Activated naive CD8-positive, alpha-beta T cell treated with anti-CD3 and anti-CD28 coated beads, Interleukin-2, amount 10 ng/mL, durations not matched to agents 7 days and 5 days (primary cell): Measurements from ENCODE around the gene MLKL. TPM values are rescaled to one million over a fixed set of nuclear protein-coding genes. Genes with fewer than 3 reads are reported as not detected.
"Not testable (repeated sequence)": the region's sequence is repeated elsewhere in the genome, so short reads cannot be mapped to it uniquely, and the experiment has no call there.

Source experiments
- ATAC-seq: fragments of 150-1000 bp; cut with Tn5 transposase; one replicate; pipeline ENCODE4 v1.10.0; 2021; ENCODE audit warnings: low read depth, moderate library complexity
- POLR2A ChIA-PET: fragments of 350-600 bp; sonication (Branson Sonifier 250); formaldehyde crosslinking; loops from one replicate; lab custom pipeline; 2021; ENCODE audit warnings: antibody characterized with exemption; lab: Charles Lee
- DNase-seq: peaks from one replicate; pipeline ENCODE4 v3.0.0; 2021
- H3K27ac Mint-ChIP-seq: one replicate; pipeline ENCODE4 v1.8.0; 2022; ENCODE audit warnings: mild to moderate bottlenecking, mixed read lengths
- H3K27me3 Mint-ChIP-seq: one replicate; pipeline ENCODE4 v1.8.0; 2022; ENCODE audit warnings: mild to moderate bottlenecking, moderate library complexity, mixed read lengths
- H3K36me3 Mint-ChIP-seq: one replicate; pipeline ENCODE4 v1.8.0; 2021; ENCODE audit warnings: mild to moderate bottlenecking, mixed read lengths
- H3K4me1 Mint-ChIP-seq: one replicate; pipeline ENCODE4 v1.8.0; 2021; ENCODE audit warnings: mixed read lengths
- H3K4me3 Mint-ChIP-seq: one replicate; pipeline ENCODE4 v1.8.0; 2022; ENCODE audit warnings: mild to moderate bottlenecking, moderate library complexity, mixed read lengths
- H3K9me3 Mint-ChIP-seq: one replicate; pipeline ENCODE4 v1.8.0; 2021; ENCODE audit warnings: mixed read lengths
- total RNA-seq, 2 experiments: library from RNA; stranded (reverse); gene quantifications; one replicate each; pipeline ENCODE4 v1.2.3, GENCODE V29; 2021

Gene MLKL
- total RNA-seq, 2 experiments from 2014 or later, result 25.6 to 28.7 TPM

DNA sequence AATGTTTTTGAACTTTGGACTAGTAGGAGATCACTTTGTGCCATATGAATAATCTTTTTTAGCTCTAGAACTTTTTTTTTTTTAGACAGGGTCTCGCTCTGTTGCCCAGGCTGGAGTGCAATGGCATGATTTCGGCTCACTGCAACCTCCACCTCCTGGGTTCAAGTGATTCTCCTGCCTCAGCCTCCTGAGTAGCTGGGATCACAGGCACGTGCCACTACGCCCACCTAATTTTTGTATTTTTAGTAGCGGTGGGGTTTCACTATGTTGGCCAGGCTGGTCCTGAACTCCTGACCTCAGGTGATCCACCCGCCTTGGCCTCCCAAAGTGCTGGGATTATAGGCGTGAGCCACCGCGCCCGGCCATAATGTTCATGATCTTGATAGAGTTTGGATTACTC lies 31.8 kb downstream of the MLKL start:
- Mint-ChIP-seq H3K4me1 (peaks cover 25% of the 10 kb centered on the region), H3K36me3 (peaks cover 35% of the 10 kb centered on the region)
- ATAC-seq, H3K9me3 Mint-ChIP-seq, H3K27me3 Mint-ChIP-seq, H3K27ac Mint-ChIP-seq, DNase-seq, H3K4me3 Mint-ChIP-seq: not testable (repeated sequence)
- POLR2A ChIA-PET, result interaction anchor here (2.9 kb wide), 1 partner anchor 31 kb away, joined by 64 read pairs; the partner anchor contains the start of gene MLKL

DNA sequence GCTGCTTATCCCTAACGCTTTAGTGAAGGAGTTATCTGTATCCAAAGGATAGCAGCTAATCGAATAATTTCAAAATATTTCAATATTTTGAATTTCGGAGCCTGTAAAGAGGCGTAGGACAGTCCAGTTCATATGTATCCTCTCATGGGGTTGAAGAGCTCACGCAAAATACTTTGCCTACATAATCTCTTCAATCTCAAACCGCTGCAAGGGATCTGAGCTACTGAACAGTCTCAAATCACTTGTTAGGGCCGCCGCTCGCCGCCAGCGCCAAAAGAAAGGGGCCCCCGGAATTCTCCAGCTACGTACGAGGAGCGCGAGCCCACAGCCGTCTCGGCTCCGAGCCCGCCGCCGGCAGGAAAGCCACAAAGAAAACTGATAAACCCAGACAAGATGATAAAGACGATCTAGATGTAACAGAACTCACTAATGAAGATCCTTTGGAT lies 33.4 kb downstream of the MLKL start:
- Mint-ChIP-seq H3K9me3 (peaks cover 3% of the 10 kb centered on the region), H3K27ac (peak overlapping the region; percentile 97), H3K4me1 (peaks cover 38% of the 10 kb centered on the region), H3K4me3 (peak overlapping the region; percentile 92), H3K36me3 (peaks cover 38% of the 10 kb centered on the region), H3K27me3 (no peaks in the 10 kb centered on the region)
- POLR2A ChIA-PET, result interaction anchor here (0.5 to 3.9 kb wide), 24 partner anchors 9 to 980 kb away, joined by 3 to 64 read pairs (median 6); partner anchors contain the start of genes GLG1, KARS1, MLKL and TMEM231
- DNase-seq (peak; percentile 64), ATAC-seq (no peak)

DNA sequence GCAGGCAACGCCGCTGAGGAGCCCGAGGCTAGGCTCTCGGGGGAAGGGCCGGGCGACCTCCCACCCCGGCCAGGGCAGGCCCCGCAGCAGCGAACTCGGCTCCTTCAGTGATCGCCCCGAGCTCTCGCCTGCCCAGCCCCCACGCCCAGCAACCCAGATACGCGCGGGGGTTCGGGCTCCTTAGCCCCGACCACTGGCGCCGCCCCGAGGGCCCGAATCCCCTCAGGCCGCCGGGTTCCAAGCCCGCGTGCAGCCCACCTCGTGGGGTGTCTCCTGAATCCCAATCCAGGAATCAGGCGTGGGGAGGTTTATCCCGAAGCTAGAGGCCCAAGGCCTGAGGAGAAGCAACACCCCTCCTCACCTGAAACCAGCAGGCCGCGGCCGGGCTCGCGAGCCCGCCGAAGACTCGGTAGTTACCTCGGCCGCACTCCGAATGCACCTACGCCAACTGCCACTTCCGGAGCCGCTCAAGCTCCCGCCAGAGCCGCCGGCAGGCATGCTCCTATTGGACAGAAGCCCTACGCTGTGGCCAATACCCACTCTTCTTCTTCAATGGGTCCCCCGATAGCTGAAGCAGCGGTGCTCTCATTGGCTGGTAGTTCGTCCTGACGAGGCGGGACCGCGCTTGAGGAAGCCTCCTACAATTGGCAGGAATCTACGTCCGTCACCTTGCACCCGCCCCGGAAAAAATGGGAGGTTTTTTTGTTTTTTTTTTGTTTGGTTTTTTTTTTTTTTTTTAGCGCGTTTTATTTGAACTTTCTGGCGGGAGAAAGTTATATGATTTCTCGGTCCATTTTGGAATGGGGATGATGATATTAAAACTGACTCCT lies 34.0 kb downstream of the MLKL start, which contains the start of gene RFWD3:
Gene RFWD3, minus strand, starts transcription at position 453 of the 830 bp plus-strand sequence. CDS start 5,428 bp downstream, outside the sequence.
- H3K27me3 Mint-ChIP-seq, result no peaks in the 10 kb centered on the region
- DNase-seq, result peak; percentile 88
- ATAC-seq, result peak; percentile 100
- H3K27ac Mint-ChIP-seq, result peak within 1 kb of the TSS; percentile 97
- peaks cover 32% of the 10 kb centered on the region for H3K36me3 Mint-ChIP-seq
- POLR2A ChIA-PET, result interaction anchor here (0.5 to 3.9 kb wide), 26 partner anchors 8 to 980 kb away, joined by 3 to 64 read pairs (median 5); partner anchors contain the start of genes GLG1, KARS1, MLKL and TMEM231
- peak within 1 kb of the TSS; percentile 92 for H3K4me3 Mint-ChIP-seq
- H3K9me3 Mint-ChIP-seq, result peaks cover 3% of the 10 kb centered on the region
- peaks cover 41% of the 10 kb centered on the region for H3K4me1 Mint-ChIP-seq

DNA sequence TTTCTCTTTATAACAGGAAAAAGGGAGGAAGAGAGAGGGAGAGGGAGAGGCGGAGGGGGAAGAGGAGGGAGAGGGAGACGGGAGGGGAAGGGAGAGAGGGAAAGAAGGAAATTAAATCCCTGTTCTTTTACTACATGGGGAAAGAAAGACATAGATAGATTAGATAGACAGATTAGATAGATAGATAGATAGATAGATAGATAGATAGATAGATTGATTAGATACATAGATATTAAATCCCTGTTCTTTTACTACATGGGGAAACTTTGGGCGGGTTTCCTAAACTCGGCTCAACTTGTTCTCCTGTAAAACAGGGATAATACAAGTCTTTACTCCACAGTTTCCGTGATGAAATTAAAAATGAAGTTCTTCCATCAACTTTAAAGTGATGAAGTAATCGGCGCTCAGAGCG lies 34.6 kb downstream of the MLKL start:
- Mint-ChIP-seq H3K27ac (peak overlapping the region; percentile 97), H3K4me1 (peaks cover 45% of the 10 kb centered on the region), H3K27me3 (no peaks in the 10 kb centered on the region), H3K9me3 (peaks cover 3% of the 10 kb centered on the region), H3K36me3 (peaks cover 33% of the 10 kb centered on the region), H3K4me3 (peak overlapping the region; percentile 92)
- DNase-seq (no peak), ATAC-seq (no peak)
- POLR2A ChIA-PET, result interaction anchor here (0.5 to 3.9 kb wide), 12 partner anchors 9 to 369 kb away, joined by 3 to 64 read pairs (median 10); partner anchors contain the start of genes GLG1, MLKL and WDR59

DNA sequence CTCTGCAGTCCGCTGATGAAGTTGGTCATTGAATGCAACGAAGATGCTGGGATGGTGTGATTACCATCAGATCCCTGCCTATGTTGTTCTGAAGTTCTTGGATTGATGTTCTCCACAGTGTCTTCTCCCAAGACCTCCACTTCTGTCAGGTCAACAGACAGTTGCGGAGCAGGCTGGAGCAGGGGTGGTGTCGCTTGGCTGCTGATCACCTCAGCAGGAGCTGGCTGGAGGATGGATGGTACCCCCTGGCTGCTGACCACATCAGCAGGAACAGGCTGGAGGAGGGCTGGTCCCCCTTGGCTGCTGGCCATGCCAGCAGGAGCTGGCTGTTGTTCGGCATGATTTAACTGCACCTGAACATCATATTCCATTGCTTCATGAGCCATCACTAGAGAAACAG lies 39.6 kb downstream of the MLKL start:
- no peaks in the 10 kb centered on the region for H3K27me3 Mint-ChIP-seq
- H3K4me1 Mint-ChIP-seq, result peaks cover 73% of the 10 kb centered on the region
- no peak overlapping the region for H3K27ac Mint-ChIP-seq
- ATAC-seq (no peak), DNase-seq (no peak)
- peaks cover 64% of the 10 kb centered on the region for H3K36me3 Mint-ChIP-seq
- peak overlapping the region; percentile 54 for H3K4me3 Mint-ChIP-seq
- no peaks in the 10 kb centered on the region for H3K9me3 Mint-ChIP-seq
- POLR2A ChIA-PET, result no interaction called here

DNA sequence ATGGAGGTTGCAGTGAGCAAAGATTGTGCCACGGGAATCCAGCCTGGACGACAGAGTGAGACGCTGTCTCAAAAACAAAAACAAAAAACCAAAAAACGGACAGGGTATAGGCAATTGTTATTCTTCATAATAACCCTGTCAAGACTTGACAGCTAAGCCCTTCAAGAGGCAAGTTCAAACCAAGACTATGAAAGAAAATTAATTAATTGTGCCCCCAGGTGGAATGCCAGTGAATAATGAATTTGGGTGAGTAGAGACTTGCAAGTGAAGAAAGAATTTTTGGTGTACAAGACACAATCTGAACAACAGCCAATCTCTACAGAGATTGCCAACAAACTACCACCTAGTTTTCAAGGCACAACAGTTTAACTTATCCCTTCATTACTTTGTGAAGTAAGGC lies 40.3 kb downstream of the MLKL start:
- DNase-seq (no peak), ATAC-seq (no peak)
- H3K36me3 Mint-ChIP-seq, result peaks cover 68% of the 10 kb centered on the region
- peak overlapping the region; percentile 54 for H3K4me3 Mint-ChIP-seq
- H3K27me3 Mint-ChIP-seq, result no peaks in the 10 kb centered on the region
- peaks cover 78% of the 10 kb centered on the region for H3K4me1 Mint-ChIP-seq
- POLR2A ChIA-PET, result no interaction called here
- H3K9me3 Mint-ChIP-seq, result no peaks in the 10 kb centered on the region
- no peak overlapping the region for H3K27ac Mint-ChIP-seq

DNA sequence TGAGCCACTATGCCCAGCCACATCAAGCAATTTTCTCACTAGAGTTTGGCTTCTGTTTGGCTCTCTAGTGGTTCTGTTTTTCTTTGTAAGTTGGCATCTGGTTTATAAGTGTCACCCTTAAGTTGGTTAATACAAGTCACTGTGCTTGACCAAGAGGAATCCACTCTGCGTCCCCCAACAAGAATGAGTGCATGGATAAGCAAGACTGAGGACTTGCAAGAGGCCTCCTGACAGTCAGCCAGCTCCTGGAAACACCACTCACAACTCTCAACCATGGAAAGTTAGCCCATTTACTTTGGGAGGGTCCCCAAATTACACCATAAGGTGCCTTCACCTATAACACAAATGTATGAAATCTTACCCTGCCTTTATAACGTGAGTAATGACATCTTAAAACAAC lies 41.6 kb downstream of the MLKL start:
- peak overlapping the region; percentile 54 for H3K4me3 Mint-ChIP-seq
- POLR2A ChIA-PET, result interaction anchor here (1.2 kb wide), 1 partner anchor 8 kb away, joined by 7 read pairs; the partner anchor contains the start of gene RFWD3
- no peaks in the 10 kb centered on the region for H3K27me3 Mint-ChIP-seq
- no peaks in the 10 kb centered on the region for H3K9me3 Mint-ChIP-seq
- H3K27ac Mint-ChIP-seq, result peak overlapping the region; percentile 42
- ATAC-seq (no peak), DNase-seq (no peak)
- H3K4me1 Mint-ChIP-seq, result peaks cover 73% of the 10 kb centered on the region
- peaks cover 60% of the 10 kb centered on the region for H3K36me3 Mint-ChIP-seq

DNA sequence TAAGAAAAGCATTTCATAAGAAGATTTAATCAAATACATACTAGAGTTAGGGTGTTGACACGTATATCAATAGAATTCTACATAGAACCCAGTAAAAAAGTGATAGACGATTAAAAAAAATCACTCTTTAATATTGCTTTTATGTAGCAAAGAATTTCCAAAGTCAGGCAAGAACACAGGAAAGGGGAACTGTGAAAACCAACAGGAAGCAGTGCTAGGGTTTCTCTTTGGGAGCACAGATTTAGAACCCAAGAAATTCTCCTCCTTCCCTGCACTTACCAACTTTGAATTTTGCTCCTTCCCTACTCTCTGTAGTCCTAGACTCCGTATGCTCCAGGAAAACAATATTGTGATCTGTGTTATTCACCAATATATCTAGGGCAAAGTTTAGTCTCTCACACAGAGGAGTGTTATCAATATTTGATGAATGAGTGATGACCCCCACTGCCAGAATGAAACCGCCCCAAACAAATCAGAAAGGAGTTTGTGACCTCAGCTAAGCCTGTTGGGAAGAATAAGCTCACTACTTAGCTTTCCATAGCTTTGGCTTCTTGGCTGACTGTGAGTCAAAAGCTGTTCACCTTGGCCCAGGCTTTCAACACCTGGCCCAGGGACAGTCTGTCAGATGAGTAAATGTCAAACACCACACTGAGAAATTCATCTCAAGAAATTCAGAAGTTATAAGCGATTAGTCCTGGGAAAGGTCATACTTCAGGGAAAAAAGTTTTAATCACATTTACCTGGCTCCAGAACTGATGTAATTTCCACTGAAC lies 42.6 kb downstream of the MLKL start:
- H3K27ac Mint-ChIP-seq, result no peak overlapping the region
- DNase-seq (no peak), ATAC-seq (no peak)
- peaks cover 52% of the 10 kb centered on the region for H3K36me3 Mint-ChIP-seq
- POLR2A ChIA-PET, result interaction anchor here (0.7 to 2.2 kb wide), 3 partner anchors 9 to 186 kb away, joined by 3 to 12 read pairs (median 7); partner anchors contain the start of gene RFWD3
- peaks cover 67% of the 10 kb centered on the region for H3K4me1 Mint-ChIP-seq
- no peaks in the 10 kb centered on the region for H3K9me3 Mint-ChIP-seq
- H3K4me3 Mint-ChIP-seq, result peak overlapping the region; percentile 54
- H3K27me3 Mint-ChIP-seq, result no peaks in the 10 kb centered on the region

DNA sequence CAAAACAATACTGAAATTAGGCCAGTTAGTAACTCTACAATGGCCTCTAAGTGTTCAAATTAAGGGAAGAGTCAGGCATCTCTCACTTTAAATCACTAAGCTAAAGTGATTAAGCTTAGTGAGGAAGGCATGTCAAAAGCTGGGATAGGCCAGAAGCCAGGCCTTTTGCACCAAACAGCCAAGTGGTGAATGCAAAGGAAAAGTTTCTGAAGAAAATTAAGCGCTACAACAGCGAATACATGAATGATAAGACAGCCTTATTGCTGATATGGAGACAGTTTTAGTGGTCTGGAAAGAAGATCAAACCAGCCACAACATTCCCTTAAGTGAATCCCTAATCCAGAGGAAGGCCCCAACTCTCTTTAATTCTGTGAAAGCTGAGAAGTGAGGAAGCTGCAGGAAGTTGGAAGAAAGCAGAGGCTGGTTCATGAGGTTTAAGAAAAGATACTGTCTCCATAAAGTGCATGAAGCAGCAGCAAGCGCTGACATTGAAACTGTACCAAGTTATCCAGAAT lies 46.1 kb downstream of the MLKL start:
- no peak overlapping the region for H3K27ac Mint-ChIP-seq
- no peak for ATAC-seq
- POLR2A ChIA-PET, result interaction anchor here (1.5 kb wide), 1 partner anchor 9 kb away, joined by 5 read pairs; no protein-coding TSS in a partner anchor
- no peaks in the 10 kb centered on the region for H3K9me3 Mint-ChIP-seq
- H3K36me3 Mint-ChIP-seq, result peaks cover 40% of the 10 kb centered on the region
- peaks cover 45% of the 10 kb centered on the region for H3K4me1 Mint-ChIP-seq
- no peak for DNase-seq
- no peak overlapping the region for H3K4me3 Mint-ChIP-seq
- no peaks in the 10 kb centered on the region for H3K27me3 Mint-ChIP-seq

DNA sequence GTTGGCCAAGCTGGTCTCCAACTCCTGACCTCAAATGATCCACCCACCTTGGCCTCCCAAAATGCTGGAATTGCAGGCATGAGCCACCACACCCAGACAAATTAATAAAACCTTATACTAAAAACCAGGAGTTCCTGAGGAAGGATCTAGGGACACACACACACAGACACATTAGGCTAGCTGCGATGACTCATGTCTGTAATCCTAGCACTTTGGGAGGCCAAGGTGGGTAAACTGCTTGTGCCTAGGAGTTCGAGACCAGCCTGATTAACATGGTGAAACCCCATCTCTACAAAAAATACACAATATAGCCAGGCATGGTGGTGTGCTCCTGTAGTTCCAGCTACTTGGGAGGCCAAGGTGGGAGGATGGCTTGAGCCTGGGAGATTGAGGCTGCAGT lies 47.8 kb downstream of the MLKL start:
- POLR2A ChIA-PET, result interaction anchor here (4.3 kb wide), 1 partner anchor 14 kb away, joined by 19 read pairs; the partner anchor contains the start of gene RFWD3
- H3K4me3 Mint-ChIP-seq, ATAC-seq, DNase-seq, H3K27me3 Mint-ChIP-seq, H3K9me3 Mint-ChIP-seq: not testable (repeated sequence)
- Mint-ChIP-seq H3K4me1 (peaks cover 28% of the 10 kb centered on the region), H3K27ac (peak overlapping the region; percentile 48), H3K36me3 (peaks cover 29% of the 10 kb centered on the region)

DNA sequence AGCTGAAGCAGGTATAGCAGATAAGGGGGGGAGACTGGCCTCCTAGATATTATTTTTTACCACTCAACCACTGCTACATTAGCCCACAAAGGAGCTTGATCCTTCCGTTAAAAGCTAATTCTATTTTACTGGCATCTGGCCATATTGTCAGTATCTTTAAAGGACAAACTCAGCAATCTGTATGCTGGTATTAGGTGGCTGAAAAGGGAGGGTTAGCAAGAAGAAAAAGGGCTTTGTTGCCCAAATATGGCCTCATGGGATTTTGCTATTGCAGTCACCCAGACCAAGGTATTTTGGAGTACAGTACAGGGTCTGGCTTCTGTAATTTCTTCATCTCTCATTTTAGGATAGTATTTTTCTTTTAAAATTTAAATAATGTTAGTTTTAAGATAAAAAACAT lies 48.4 kb downstream of the MLKL start:
- H3K4me1 Mint-ChIP-seq, result peaks cover 24% of the 10 kb centered on the region
- no peak overlapping the region for H3K27ac Mint-ChIP-seq
- ATAC-seq (no peak), DNase-seq (no peak)
- H3K36me3 Mint-ChIP-seq, result peaks cover 31% of the 10 kb centered on the region
- no peaks in the 10 kb centered on the region for H3K27me3 Mint-ChIP-seq
- no peak overlapping the region for H3K4me3 Mint-ChIP-seq
- H3K9me3 Mint-ChIP-seq, result no peaks in the 10 kb centered on the region
- POLR2A ChIA-PET, result interaction anchor here (0.8 to 4.3 kb wide), 2 partner anchors 14 to 48 kb away, joined by 4 to 19 read pairs; partner anchors contain the start of gene RFWD3

DNA sequence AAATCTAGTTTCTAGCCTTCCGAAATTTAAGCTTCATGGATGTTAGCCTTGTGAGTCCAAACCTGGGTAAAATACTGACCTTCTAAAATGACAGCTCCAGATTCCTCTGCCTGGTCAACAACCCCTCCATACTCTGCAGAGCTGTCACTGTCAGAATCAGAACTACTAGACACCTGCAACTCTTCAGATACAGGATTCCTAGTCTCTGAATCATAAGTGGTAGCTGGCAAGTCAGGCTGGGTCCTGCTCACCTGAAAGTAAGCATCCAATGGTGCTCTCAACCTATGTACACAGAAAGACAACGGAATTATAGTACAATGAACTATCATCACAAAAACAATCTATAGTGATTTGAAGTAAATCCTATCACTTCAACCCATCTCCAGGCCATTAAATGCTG lies 48.8 kb downstream of the MLKL start:
- Mint-ChIP-seq H3K9me3 (no peaks in the 10 kb centered on the region), H3K4me1 (peaks cover 22% of the 10 kb centered on the region), H3K36me3 (peaks cover 27% of the 10 kb centered on the region), H3K27ac (peak overlapping the region; percentile 32), H3K4me3 (no peak overlapping the region), H3K27me3 (no peaks in the 10 kb centered on the region)
- POLR2A ChIA-PET, result interaction anchor here (0.6 to 4.3 kb wide), 3 partner anchors 15 to 54 kb away, joined by 4 to 19 read pairs (median 6); partner anchors contain the start of gene RFWD3
- no peak for DNase-seq
- ATAC-seq, result no peak
